ENCODE data around the gene CAMLG. TPM values are rescaled to one million over a fixed set of nuclear protein-coding genes. Genes with fewer than 3 reads are reported as not detected.

Gene CAMLG
- total RNA-seq, 1 experiment from 2014 or later = 31.4 TPM

DNA sequence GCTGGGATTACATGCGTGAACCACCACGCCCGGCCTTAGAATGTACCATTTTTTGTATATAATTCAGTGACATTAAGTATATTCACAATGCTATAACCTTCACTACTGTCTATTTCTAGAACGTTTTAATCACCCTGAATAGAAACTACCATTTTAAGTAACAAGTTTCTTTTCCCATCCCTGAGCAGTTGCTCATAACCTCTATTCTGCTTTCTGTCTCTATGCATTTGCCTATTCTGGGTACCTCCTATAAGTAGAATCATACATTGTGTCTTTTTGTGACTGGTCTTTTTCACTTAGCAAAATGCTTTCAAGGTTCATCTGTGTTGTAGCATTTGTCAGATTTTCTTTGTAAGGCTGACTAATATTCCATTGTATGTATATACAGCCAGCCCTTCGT lies 60.1 kb downstream of the CAMLG start:
- H3K36me3 ChIP-seq = peaks cover 67% of the 10 kb centered on the region

More for the DNA sequence above, 60.1 kb downstream of the CAMLG start:
- no peaks in the 10 kb centered on the region for H3K9me3 ChIP-seq (replicated peaks)
- no peak overlapping the region for H3K27ac ChIP-seq
- no peak overlapping the region for H3K4me3 ChIP-seq
- no peaks in the 10 kb centered on the region for H3K27me3 ChIP-seq
- DNase-seq = no peak
- H3K4me1 ChIP-seq = no peaks in the 10 kb centered on the region

Other genes with a start within 250 kb of the CAMLG start
- gene JADE2, start 212.9 kb upstream of the CAMLG start, total RNA-seq (2014; rRNA removed; shearing (Covaris generic)) = 0.71 and 1.6 TPM in 2 replicates
- 48.9 and 66.7 TPM in 2 replicates for gene SAR1B, start 105.7 kb upstream of the CAMLG start, total RNA-seq (2014; rRNA removed; shearing (Covaris generic))
- gene SEC24A, start 89.8 kb upstream of the CAMLG start, total RNA-seq (2014; rRNA removed; shearing (Covaris generic)) = 21.8 and 22.5 TPM in 2 replicates
- 84.0 and 102 TPM in 2 replicates for gene DDX46, start 20.2 kb downstream of the CAMLG start, total RNA-seq (2014; rRNA removed; shearing (Covaris generic))
- gene C5orf24, start 107.4 kb downstream of the CAMLG start, total RNA-seq (2014; rRNA removed; shearing (Covaris generic)) = 50.9 and 62.9 TPM in 2 replicates
- gene TXNDC15, start 135.8 kb downstream of the CAMLG start, total RNA-seq (2014; rRNA removed; shearing (Covaris generic)) = 48.1 and 61.2 TPM in 2 replicates
- 8.5 and 9.3 TPM in 2 replicates for gene PCBD2, start 166.6 kb downstream of the CAMLG start, total RNA-seq (2014; rRNA removed; shearing (Covaris generic))
- gene CATSPER3, start 229.4 kb downstream of the CAMLG start, total RNA-seq (2014; rRNA removed; shearing (Covaris generic)) = not detected in 2 replicates

Data from SJCRH30 (cell line).